GM12892 (cell line): Measurements from ENCODE around the gene IQGAP2.
A peak's percentile ranks its signal among the peaks of the same experiment; 100 is the strongest.

ENCODE experiments used
- DNase-seq: peaks from one replicate; pipeline ENCODE4 v3.0.0; 2011; ENCODE audit not compliant: insufficient read length
- FAIRE-seq: peaks from 2 replicates; lab custom pipeline; 2011; peaks lifted over from hg19 to GRCh38; lab: Jason Lieb, UNC
- POLR2A ChIP-seq: IDR thresholded peaks from 2 replicates; pipeline ENCODE4 v1.6.1; 2011; ENCODE audit warnings: low read depth, low read length, control low read depth
- POLR2AphosphoS5 ChIP-seq: IDR thresholded peaks from 2 replicates; pipeline ENCODE4 v1.6.1; 2011; ENCODE audit warnings: low read depth, low read length, control low read depth
- TAF1 ChIP-seq: IDR thresholded peaks from 2 replicates; pipeline ENCODE4 v1.6.1; 2011; ENCODE audit warnings: low read depth, mild to moderate bottlenecking, control low read depth, low read length, borderline replicate concordance

IQGAP2 gene

DNA sequence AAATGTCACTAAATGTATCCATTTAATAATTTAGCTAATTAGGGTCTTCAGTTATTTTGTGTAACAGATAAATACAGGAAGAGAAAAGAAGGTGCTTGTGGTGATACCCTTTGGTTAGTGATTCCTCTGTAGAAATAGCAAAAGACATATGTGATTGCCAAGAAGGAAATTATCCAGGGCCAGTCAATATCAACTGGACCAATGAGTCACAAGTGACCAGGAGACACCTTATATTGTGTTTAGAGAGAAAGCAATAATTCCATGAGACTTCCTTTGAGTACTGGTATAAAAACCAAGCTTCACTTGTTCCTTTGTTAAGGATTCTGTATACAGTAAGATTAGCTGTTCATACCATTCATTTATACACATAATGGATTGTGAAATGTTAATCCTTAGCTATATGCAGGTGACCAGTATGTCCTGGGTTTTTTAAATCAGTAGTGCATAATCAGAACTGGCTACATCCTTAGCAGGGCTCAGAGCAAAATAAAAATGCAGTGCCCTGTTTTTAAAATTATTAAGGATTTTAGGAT lies 301.1 kb downstream of the IQGAP2 start:
- DNase-seq (no peak), FAIRE-seq (no peak)
- TF ChIP-seq POLR2AphosphoS5 (no peak), TAF1 (no peak), POLR2A (no peak)

GRCh38 chr5:76705574-76705973 lies 302.5 kb downstream of the IQGAP2 start:
- DNase-seq, result no peak
- peak; percentile 69 for FAIRE-seq
- TF ChIP-seq POLR2AphosphoS5, result no peak
- no peak for TF ChIP-seq TAF1

DNA sequence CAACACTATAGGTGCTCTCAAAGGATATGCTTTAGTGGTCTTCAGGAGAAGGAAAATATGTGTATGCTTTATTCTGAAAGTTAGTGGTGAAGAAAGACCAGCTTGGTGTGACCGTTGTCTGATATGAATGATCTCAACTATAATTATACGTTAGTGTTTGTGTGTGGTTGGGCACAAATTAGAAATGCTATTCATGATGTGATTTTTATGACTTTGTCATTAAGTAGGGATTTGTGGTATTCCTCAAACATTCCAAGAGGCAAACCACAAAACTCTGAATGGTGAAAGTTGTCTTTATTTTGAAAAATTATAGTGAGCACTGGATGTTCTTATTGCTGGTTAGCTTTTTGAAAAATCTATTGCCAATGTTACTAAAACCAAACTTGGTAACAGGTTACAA lies 306.7 kb downstream of the IQGAP2 start:
- DNase-seq (no peak), FAIRE-seq (peak; percentile 36)
- no peak for TF ChIP-seq POLR2AphosphoS5
- no peak for TF ChIP-seq TAF1
- TF ChIP-seq POLR2A, result no peak

GRCh38 chr5:76710991-76711390 lies 307.9 kb downstream of the IQGAP2 start:
- no peak for DNase-seq

DNA sequence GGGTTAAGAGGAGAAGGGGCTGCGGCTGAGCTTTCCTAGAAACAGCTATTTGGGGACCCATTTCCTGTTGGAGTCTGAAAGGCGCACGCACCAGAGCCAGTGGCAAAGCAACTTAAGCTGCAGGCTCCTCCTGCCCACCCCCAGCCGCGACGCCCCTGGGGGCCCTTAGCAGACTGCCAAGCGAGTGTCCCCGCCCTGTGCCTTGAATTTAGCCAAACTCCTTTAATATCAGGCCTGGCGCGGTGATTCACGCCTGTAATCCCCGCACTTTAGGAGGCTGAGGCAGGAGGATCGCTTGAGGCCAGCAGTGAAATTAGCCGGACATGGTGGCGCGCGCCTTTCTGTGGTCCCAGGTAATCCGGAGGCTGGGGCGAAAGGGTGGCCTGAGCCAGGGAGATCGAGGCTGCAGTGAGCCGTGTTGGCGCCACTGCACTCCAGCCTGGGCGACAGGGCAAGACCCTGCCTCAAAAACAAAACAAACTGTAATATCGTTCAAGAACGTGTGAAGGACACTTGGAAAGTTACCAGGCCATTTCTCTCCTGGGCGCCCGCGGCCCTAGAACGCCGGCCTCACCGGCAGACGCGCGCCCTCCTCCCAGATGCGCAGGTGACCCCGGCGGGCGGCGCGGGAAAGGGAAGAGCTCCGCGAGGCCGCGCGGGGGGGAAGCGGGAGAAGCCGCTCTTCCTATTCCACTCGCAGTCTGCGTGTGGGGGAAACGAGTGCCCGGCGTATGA lies 311.8 kb downstream of the IQGAP2 start:
- TF ChIP-seq POLR2A, result no peak
- DNase-seq (peak; percentile 41), FAIRE-seq (no peak)

More at GRCh38 chr5:76710991-76711390, 307.9 kb downstream of the IQGAP2 start:
- TF ChIP-seq POLR2AphosphoS5 (no peak), TAF1 (no peak), POLR2A (no peak)
- no peak for FAIRE-seq

- peak; percentile 51 for FAIRE-seq
- TF ChIP-seq TAF1 (no peak), POLR2AphosphoS5 (no peak), POLR2A (no peak)
Measured at GRCh38 chr5:76715486-76715735, 312.3 kb downstream of the IQGAP2 start.

DNA sequence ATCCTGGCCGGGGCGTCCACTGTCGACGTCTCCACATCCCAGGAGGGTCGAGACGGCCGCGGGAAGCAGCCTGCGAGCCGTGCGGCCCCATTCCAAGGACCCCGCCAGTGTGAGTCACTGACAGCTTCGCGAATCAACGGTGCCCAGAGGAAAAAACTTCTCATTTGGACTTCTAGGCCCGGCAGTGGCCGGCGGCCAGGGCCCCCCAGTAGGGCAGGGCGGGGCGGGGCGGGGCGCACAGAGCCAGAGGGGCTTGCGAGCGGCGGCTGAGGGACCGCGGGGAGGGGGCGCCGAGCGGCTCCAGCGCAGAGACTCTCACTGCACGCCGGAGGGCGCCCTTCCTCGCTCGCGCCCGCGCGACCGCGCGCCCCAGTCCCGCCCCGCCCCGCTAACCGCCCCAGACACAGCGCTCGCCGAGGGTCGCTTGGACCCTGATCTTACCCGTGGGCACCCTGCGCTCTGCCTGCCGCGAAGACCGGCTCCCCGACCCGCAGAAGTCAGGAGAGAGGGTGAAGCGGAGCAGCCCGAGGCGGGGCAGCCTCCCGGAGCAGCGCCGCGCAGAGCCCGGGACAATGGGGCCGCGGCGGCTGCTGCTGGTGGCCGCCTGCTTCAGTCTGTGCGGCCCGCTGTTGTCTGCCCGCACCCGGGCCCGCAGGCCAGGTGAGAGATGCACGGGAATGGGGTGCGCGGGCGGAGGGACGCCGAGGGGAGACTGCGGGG lies 312.8 kb downstream of the IQGAP2 start, which contains the start of gene F2R:
F2R (plus strand) TSS at position 391 of the 720 bp plus-strand sequence; CDS start at position 573, 182 bp downstream.
- no peak for TF ChIP-seq POLR2AphosphoS5
- no peak for TF ChIP-seq TAF1
- no peak for TF ChIP-seq POLR2A
- FAIRE-seq, result peak; percentile 77
- DNase-seq, result peak; percentile 67

More at GRCh38 chr5:76715486-76715735, 312.3 kb downstream of the IQGAP2 start:
- DNase-seq, result no peak

- no peak for FAIRE-seq
- no peak for TF ChIP-seq POLR2AphosphoS5
- TF ChIP-seq TAF1, result no peak
- no peak for DNase-seq
Measured at GRCh38 chr5:76716456-76717157, 313.5 kb downstream of the IQGAP2 start.

DNA sequence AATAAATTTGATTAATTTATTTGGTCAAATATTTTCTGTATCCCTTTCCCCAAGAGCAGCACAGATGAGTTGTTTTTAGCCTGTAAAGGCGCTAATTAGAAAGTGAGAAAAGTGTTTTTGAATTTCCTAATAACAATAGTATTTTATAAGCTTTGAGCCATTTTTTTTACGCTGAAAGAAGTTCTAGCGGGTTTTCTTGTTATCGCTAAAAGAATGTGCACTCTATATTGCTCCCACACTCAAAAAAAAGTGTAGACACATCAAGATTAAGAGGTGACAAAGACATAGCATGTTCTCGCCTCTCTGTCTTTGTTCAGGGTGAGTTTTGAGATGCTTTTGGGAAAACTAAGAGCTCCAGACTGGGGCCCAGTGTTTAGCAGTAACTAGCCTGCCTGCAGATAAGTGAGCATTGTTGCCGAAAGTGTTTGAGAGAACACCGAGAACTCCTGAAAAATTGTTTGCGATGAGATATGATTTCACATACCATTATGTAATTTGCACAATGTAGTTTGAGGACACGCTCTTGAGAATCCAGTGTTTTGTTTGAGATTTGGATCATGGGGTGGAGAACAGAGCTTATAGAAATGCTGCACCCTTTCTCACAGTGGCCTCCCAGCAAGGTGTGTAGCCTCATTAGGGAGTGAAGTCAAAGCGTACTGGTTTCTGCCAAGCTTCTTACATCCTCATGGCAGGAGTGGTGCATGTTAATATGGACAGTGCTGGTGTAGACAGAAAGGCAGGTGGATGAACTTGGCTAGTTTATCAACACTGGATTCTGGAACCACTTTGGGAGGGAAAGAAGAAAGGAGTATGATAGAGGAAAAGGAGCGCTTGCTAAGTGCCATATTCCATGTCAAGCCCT lies 314.4 kb downstream of the IQGAP2 start:
- TF ChIP-seq POLR2A (no peak), TAF1 (no peak)
- DNase-seq, result no peak
- no peak for FAIRE-seq

DNA sequence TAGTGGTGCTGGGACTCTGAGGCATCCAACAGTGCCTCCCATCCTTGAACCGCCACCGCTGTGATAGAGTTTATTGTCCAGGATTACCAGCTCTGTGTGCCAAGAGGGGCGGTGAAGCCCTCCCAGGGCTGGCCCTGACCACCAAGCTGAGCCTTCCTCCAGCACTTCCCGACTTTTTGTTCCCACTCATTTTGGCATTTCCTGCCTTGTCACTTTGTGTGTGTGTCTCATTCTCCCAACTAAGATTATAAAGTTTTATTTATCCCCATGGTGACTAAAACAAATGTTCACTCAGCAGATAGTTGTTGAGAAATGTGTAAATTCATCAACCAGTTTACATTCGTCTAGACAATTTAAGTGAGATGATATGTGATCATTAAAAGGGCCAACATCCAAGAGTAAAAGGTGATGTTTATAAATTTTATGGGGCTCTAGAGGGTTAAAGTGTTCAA lies 315.3 kb downstream of the IQGAP2 start:
- TF ChIP-seq TAF1 (no peak), POLR2AphosphoS5 (no peak), POLR2A (no peak)
- no peak for FAIRE-seq

DNA sequence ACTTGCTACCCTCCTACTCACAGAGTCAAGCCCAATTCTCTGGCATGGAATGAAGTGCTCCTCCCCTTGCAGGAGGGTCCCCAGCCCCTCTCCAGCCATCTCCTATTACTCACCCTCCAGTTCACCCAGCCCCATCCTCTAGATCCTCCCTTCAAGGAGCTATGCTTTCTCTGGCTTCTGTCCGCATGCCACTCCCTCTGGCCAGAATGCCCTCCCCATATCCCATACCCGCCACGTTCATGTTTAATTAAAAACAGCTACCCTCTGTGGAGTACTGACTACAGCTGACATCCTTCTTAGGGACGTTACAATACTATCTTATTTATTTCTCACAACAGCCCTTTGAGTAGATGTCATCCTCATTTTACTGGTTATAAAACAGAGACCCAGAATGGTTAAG lies 315.8 kb downstream of the IQGAP2 start:
- no peak for TF ChIP-seq TAF1
- no peak for TF ChIP-seq POLR2A
- TF ChIP-seq POLR2AphosphoS5, result no peak
- FAIRE-seq (no peak), DNase-seq (no peak)

More for the DNA sequence above, 315.3 kb downstream of the IQGAP2 start:
- DNase-seq, result no peak
